NCI-H187 (cell line): ENCODE measurements around the gene NCF4.

Experiments
- DNase-seq, 2 experiments: peaks; one replicate each; lab custom pipeline; 2025; lab: John Stamatoyannopoulos, UW

Gene NCF4

DNA sequence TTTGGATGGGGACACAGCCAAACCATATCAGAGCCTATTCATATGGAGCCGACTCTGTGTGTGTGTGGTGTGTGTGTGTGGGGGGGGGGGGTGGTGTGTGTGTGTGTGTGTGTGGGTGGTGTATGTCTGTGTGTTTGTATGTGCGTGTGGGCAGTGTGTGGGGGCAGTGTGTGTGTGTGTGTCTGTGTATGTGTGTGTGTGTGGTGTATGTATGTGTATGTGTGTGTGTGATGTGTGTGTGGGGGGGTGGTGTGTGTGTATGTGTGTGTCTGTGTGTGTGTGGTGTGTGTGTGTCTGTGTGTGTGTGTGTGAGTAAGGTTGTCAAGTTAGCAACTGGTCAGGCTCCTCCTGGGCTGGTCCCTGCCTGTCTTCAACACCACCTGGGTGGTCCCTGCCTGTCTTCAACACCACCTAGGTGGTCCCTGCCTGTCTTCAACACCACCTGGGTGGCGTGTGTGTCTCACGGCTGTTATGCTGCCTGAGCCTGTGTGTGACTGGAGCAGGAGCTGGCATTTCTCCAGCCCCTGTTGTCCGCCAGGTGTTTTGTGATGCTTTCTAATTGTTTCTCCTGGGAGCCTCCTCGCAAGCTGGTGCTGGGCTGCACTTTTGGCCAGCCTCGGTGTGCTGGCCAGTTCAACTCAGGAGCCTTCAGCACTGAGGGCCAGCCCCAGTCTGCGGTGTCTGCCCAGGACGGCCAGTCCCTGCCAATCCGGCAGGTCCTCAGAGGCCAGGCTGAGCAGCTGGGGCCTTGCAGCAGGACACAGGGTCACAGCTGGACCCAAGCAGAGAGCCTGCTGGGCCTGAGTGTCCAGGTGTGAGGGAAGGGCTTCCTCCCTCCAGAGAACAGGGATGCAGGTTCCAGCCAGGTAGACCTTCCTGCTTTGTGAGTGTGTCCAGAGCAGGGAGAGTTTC is 22.4 kb upstream of the NCF4 start:
- no peak for DNase-seq

DNA sequence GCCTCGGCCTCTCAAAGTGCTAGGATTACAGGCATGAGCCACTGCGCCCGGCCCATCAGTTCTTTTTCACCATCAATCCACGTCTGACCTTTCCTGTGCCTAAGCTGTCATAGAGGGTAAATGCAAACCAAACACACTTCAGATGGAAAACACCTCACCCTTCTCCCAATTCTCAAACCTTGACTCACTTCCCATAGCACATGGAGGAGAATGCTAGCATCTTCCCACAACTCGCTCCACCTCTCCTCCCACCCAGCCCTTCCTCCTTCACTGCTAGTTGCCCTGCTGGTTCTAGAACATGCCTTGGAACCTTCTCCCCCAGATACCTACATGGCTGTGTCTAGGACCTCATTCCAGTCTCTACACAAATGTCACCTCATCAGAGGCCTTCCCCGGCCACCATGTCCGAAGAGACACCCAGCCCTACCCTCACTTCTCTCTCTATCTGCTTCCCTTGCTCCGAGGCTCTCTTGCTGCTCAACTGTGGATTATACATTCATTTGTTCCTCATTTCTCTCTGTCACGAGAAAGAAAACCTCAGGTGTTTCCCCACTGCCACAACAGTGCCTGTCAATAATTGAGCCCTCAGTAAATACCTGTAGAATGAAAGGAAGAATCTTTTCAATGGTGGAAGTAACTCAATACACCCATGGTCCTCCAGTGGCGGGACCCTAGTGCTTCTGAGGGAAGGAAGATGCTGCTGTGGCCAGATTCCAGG is 21.3 kb upstream of the NCF4 start:
- no peak for DNase-seq

DNA sequence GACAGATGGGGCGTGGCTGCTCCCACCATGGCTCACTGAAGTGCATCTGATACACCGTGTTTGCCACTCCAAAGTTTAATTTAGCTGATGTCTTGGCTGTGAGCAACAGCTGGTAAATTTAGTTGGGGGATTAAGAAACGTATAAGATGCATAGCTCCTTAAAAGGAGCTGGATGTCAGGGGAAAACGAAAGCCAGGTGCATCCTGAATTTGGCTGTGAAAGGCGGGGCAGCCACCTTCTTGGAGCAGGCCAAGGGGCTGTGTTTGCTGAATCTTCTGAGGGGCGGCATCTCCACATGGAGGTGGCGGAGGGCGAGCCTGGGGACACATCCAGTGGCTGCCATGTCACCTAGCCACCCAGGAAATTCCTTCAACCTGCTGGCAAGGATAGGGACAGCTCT is 20.7 kb upstream of the NCF4 start:
- DNase-seq: no peak

DNA sequence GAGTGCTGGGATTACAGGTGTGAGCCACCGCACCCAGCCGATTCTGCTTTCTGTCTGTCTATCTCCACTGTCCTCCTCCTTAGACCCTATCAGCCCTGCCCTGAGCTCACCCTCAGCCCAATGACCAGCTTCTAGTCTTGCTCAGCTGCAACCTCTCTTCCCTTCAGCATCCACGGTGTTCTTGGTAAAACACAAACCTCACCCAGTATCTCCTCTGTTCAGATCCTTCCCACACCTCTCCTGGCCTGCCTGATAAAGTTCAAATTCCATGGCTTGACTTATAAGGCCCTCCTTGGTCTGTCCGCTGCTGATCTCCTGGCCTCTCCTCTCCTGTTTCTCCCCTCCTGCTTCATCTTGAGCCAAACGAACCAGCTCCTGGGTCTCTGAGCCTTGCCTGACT is 14.5 kb upstream of the NCF4 start:
- no peak for DNase-seq

DNA sequence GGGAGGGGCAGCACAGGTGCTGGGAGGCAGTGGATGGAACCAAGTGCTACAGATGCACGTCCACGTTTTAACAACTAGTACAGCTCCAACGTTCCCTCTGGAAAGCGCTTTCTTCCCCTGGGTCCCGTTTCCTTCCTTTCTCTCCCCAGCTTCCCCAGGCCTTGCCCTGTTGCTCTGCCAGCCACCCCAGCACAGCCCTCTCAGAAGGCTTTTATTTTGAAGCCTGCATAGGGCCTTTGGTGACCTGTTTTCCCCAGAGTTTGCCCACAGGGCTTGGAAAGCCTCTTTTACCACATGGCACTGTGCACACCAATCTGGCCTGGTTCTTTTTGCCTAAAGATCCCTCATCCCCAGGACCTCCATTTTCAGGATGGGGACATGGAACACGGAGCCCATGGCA is 13.9 kb upstream of the NCF4 start:
- no peak for DNase-seq

DNA sequence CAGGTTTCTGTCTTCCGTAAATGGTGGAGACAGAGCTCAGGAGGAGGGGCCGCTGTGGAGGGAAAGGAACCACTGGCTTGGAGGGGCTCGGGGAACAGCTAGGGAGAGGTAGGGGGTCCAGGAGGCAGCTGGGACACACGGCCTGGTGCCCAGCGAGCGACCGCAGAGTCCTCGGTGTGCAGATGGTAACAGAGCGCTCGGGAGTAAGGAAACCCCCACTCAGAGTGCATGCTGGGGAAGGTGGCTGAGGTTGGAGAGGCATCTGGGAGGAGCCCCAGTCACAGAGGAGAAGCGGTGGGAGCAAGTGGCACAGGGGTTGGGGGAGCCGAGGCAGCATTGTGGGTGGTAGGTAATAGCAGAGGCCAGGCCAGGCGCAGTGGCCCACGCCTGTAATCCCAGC is 10.8 kb upstream of the NCF4 start:
- no peak for DNase-seq

DNA sequence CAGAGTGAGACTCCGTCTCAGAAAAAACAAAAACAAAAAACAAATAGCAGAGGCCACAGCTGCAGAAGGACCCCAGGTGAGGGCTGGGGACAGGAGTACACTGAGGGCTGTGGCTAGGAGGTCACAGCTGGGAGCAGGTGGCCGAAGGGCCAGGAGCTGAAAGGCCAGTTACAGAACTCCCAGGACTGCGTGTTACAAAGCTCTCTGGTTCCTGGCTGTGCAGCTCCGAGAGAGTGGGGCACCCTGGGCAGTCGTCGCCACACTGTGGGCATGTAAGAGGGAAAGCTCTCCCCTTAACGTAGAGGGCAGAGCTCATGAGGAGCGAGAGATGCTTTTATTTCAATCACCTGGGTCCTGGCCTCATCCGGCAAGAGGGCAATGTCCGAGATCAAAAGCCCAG is 10.1 kb upstream of the NCF4 start:
- no peak for DNase-seq

DNA sequence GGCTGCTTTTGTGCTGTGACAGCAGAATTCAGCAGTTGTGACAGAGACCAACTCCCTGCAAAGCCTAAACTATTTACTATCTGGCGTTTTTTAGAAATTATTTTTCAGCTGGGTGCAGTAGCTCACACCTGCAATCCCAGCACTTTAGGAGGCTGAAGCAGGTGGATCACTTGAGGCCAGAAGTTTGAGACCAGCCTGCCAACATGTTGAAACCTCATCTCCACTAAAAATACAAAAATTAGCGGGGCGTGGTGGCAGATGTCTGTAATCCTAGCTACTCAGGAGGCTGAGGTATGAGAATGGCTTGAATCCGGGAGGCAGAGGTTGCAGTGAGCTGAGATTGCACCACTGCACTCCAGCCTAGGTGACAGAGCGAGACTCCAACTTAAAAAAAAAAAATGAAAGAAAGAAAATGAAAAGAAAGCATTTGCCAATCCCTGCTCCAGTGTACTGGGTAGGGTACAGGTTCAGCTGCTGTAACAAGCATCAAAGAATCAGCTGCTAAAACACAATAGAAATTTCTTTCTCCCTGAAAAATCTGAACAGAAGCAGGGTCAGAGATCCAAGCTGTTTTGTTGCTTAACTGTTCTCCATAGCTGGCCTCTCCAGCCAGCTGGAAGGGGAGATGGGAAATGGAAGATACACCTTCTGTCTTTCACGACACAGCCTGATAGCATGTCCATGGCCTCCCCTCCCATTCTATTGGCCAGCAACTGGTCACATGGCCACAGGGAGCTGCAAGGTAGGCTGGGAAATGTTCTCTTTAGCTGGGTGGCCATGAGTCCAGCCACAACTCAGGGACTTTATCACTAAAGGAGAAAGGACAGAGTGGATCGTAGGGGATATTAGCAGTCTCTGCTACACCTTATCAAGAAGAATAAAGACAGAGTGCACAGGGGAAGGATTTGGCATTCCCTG is 8.5 kb upstream of the NCF4 start:
- no peak for DNase-seq

DNA sequence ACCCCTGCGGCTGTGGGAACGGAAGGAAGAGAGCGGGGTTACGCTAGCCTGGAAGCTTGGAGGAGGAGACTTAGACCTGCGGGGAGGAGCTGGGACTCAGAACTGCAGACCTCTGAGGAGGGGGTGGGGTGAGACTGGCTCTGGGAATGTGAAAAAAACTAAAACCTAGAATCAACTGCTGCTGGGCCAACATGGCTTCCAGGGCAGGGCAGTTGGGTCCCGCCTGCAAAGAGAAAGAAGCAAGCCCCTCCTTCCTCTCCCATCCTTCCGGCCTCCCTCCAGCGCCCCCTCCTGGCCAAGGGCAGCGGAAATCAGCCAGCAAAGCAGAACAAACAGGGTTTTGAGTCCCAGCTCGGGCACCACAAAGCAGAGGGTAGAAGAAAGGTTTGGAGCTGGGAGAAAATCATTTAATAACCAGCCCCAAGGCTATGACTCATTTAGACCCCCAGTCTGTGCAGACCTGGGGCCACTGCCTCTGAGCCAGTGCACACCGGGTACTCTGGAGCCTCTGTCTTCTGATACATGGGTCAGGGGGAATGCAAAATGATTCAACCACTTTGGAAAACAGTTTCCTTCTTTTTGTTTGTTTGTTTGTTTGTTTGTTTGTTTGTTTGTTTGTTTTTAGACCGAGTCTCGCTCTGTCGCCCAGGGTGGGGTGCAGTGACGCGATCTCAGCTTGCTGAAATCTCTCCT is 7.3 kb upstream of the NCF4 start:
- DNase-seq: no peak

DNA sequence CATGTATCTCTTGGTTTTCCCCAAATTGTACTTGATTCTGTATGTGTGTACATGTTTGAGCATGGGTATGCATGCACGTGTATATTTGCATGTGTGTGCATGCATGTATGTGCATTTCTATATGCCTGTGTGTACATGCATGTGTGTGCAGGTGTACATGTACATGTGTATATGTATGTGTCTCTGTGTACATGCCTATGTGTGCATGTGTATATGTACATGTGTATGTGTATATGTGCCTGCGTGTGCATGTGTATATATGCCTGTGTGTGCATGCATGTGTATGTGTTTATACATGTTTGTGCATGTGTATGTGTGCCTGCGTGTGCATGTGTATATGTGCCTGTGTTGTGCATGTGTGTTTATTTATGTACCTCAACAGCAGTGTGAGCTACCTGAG is 5.3 kb upstream of the NCF4 start:
- no peak for DNase-seq

DNA sequence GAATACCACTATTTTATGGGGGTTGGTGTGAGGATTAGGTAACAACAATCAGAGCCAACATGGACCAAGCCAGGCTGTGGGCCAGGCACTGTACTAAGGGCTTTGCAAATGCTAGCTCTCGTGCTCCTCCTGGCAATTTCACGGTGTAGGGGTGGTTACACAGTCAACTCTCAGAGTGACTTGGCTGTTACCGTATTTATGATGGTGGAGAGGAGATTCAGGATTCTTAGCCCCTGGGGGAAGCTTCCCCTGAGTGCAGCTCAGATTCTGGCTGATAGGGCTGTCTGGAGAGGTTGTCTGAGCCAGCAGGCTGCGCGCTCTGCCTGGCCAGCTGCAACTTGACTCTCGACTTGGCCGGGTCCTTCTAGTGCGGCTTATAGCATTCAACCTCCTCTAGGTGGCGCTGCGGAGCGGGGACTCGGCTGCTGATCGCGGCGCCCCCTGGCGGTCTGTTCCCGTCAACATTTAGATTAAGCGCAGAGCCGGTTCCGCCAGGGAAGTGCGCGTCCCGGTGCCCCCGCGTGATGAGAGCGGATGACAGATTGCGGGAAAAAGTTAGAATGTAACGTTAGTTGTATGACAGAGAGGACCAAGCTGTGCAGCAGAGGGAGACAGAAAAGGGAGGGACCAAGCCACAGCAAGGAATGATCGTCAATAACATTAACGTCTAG is 4.5 kb upstream of the NCF4 start:
- peak; percentile 34 to 42 for DNase-seq

DNA sequence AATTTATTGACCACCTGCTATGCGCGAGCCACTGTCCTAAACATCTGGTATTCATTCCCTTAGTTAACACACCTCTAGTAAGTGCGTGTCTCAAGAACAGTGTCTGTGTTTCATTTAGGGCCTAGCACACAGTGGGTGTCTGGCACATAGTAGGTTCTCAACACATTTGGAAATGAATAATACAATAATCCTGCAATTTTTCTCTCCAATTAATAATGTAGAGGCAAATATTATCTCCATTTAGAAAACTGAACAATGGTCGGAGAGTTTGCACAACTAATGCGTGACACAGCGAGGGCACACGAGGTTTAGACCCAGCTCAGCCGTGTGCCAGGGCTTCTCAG is 4.0 kb upstream of the NCF4 start:
- DNase-seq: no peak

DNA sequence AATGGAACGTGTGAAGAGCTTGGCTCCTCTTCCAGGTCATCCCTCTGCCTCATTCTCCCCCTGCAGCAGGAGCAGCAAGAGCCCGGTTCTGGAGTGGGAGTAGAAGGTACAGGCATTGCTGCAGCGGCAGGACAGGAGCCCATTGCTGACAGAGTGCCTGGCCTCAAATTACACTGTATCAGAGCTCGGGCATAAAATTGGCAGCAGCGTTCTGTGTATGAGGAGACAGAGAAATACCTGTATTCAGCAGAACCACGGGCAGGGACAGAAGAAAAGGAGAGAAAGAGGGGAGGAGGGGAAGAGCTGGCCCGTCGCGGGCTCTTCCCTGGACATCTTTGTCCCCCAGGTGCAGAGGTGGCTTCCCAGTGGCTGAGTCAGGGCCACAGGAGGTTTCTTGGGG is 2.6 kb upstream of the NCF4 start:
- DNase-seq: no peak

DNA sequence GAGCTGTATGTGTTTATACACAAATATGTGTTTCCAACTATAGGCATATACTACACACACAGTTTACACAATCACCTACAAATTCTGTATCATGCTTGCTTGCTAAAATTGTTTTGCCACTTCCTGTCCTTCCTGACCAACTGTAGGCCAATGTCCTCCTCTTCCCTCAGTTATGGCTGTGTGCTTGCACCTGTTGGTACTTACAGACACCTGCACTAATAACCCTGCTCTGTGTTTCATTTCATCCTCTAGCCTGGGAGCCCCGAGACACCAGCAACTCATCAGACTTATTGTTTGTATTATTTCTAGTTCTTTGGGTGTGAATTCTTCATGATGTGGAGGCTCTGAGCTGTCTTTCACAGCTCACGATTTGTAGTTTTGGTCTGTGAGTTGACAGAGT is 1.8 kb upstream of the NCF4 start:
- no peak for DNase-seq

DNA sequence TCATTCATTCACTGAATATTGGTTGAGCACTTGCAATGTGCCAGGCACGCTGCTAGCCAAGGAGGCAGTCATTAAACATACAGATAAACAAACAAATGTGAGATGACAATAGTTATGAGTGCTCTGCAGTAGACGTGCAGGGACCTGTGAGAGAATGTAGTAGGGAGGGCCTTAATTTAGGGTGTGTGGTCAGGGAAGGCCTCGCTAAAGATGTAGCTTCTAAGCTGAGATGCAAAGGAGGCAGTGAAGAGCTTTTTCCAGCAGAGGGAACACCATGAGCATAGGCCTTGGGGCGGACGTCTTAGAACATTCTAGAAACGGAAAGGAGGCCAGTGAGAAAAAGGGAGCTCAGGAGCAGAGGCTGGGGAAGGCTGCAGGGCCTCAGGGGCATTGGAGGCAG is 789 bp upstream of the NCF4 start:
- DNase-seq: no peak

DNA sequence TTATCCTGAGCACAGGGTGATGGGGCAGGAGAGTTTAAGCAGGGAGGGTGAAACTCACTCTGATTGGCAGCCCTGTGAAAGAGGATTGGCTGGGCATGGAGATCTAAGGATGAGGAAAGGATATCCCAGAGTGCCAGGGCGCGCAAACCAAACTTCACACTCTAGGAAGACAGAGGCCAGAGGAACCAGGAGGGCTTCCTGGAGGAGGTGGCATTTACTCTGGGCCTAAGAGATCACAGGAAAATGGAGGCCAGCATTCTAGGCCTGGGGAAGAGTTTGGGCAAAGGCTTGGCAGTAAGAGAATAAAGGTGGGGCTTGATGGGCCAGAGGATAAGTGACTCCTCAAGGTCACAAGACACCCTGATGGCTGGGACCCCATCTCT is 377 bp upstream of the NCF4 start:
- no peak for DNase-seq

DNA sequence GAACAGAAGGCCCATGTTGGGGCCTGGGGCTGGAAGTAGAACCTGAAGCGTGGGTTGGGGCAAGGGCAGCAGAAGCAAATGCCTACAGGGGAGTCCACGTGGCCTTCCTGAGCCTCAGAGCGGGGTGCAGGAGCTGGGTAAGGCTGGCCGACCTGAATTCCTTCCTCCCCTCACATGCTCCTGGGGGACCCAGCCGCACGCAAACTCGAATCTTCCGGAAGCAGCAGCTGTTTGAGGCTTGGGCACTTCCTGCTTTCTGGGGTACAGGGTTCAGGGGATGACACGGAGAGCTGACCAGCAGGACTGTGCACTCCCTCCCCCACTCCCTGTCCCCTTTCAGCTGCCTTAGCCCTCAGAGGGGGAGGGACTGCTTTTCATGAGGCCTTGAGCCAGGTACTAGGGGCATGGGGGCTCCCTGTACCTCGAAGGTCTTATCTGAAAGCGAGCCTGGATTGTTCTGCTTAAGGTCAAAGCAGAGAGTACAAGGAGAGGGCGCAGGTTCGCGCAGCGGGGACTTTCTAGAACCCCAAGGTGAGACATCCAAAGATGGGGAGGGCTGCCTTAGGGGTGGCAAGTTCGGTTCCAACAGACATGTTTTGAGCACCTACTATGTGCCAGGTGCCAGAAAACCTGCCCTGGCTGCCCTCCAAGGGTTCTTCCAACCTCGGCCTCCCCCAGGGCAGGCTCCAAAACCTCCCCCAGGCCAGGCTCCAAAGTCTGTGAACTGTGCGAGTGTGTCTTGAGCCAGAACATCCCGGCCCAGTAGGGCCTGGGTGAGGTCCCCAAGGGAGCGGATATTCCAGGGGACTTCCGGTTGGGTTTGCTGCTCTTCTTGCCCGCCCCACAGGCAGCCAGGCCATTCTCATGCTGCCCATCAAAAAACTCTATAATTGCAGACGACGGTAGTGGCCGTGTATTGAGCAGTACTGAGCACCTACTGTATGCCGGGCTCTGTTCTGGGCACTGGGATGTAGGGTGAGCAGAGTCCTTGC is 1.7 kb downstream of the NCF4 start:
- no peak for DNase-seq

DNA sequence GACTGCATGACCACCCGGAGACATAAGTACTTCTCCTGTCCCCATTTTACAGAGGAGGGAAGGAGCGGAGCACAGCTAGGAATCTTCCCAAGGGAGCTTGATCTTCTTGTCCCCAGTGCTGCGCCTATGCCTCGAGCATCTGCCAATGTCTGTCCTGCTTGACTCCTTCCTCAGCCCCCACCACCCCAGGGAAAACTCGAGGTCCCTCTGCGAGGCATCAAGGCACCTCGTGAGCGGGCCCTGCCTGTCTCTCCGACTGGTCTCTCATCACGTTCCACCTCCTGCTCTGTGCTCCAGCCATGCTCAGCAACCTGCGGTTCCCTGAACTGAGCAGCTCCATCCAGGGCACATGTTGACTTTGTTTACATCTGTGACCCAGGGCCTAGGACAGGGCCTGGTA is 2.5 kb downstream of the NCF4 start:
- DNase-seq: no peak

DNA sequence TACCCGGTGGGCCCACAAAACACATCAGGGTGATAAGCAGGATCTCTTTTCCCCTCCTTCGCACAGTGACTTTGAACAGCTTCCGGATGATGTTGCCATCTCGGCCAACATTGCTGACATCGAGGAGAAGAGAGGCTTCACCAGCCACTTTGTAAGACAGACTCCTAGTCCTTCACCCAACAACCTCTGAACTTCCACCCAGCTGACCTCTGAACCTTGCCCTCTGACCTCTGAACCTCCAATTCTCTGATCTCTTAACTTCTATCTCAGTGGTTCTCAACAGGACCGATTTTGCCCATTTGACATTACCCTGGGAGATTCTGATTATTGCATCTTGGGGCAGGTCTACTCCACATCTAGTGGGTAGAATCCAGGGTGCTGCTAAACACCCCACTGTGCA is 3.2 kb downstream of the NCF4 start:
- DNase-seq: no peak
